Esophagus squamous epithelium (tissue), 4 donors: ENCODE measurements around the gene CLTA.

ENCODE experiments used
- CTCF ChIP-seq, 6 experiments: fragments of 450-650 bp in 4 of 6; fragments of 200-600 bp in 2 of 6; sonication (generic) in 2 of 6; IDR thresholded peaks; one replicate each; pipeline ENCODE4 v1.5.1; 2016 to 2019; ENCODE audit warnings: antibody characterized with exemption in 6 of 6, mild to moderate bottlenecking in 4 of 6, moderate library complexity in 4 of 6
- POLR2A ChIP-seq, 4 donors: fragments of 450-650 bp; IDR thresholded peaks; one replicate each; pipeline ENCODE4 v1.6.1; 2017; ENCODE audit warnings: antibody characterized with exemption in 4 of 4, mild to moderate bottlenecking in 4 of 4, moderate library complexity in 3 of 4

- TF ChIP-seq CTCF (IDR thresholded peaks at IDR 0.05) (no peak), POLR2A (IDR thresholded peaks at IDR 0.05) (no peak)
Measured at GRCh38 chr9:36210722-36211121, 20.0 kb downstream of the CLTA start.
